Hematopoietic multipotent progenitor cell treated with erythropoietin and hydrocortisone succinate and interleukin-3 and kit ligand, for 6 days (in vitro differentiated cells): ENCODE results near the gene DCTN3.

ENCODE experiments used
- DNase-seq: peaks from one replicate; pipeline ENCODE4 v3.0.0-alpha.2; 2015

The DCTN3 gene

DNA sequence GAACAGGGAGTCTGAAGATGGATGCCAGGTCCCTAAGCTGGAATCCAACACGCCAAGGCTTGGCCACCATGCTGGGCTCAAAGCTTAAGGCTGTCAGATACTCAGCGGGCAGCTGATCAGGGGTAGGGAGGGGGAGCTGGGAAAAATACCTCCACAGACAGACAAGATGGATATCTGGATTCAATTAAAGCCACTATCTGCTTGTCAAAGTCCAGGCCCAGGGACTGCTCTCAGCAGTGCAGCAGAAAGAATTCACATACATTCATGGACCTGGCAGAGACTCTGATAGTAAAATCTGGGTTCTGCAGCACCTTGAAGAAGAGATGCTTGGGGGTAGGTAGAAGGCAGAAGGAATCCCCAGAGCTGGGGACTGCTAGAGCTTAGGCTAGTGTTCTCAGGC is 5.2 kb downstream of the DCTN3 start:
- no peak for DNase-seq

DNA sequence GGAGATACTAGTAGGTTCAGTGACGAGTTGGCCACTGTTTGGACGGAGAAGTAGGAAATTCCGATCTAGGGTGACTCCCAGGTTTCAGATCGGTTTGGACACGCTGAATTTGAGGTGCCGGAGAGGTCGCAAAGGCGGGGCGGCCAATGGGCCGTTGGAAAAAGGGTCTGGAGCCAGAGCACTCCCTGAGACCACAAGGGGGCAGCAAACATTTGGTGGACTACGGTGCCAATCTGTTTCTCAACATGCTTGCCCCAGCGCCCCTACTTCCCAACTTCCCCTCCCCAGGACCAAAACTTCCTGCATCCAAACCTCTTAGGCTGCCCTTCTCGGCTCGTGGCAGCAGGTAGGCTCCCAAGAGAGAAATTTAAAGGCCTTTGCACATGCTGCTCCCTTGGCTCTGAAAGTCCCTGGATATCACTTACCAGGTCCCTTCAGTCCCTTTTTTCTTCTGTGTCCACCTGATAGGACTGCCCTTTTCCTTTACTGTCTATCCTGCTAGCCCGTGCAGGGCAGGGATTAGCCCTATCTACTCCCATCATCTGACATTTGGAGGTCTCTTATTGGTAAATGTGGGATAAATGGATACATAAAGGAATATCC is 7.4 kb downstream of the DCTN3 start:
- peak; percentile 96 for DNase-seq

DNA sequence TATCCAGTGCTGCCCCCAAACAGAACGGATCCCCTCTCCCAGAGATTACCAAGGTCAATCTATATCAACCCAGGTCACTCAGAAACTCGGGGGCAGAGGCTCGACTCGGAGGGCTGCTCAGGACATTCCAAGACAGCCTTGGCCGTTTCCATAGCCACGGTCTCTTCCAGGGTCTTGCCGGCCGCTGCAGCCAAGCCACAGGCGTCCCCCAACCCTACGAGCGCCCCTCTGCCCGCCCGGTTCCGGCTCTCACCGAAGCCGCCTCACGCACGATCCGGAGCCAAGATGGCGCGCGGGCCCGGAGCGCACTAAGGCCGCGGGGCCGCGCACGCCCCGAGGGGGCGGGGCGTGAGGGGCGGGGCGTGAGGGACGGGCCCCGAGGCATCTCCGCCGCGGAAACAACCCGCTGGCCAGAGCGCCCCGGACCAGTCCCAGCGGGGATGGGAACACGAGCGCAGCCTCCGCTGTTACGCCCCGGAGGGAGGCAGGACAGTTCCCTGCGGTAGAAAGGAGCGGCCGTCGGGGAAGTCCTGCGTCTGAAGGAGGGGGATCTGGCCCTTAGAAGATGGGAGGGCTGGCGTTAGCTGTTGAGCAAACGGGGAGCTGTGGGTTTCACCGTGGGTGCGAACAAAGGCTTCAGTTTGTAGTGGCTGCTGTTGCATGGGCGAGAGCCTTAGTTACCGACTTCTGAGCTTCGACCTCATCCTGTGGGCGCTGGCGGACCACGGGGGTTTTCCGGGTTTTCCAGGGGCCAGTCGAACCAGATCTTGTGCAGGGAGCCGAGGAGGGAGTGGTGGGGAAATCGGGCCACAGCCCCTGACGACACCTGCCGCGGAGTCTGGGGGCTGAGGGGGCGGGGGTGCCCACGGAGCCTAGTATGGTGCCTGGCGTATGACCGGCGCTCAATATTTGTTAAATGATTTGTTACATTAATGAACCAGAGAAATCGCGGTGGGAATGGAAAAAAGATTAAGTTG is 8.2 kb downstream of the DCTN3 start, which contains the start of gene RPP25L:
RPP25L (minus strand) TSS at position 287 of the 977 bp plus-strand sequence. CDS start 801 bp downstream, outside the sequence.
- DNase-seq = peak; percentile 90

DNA sequence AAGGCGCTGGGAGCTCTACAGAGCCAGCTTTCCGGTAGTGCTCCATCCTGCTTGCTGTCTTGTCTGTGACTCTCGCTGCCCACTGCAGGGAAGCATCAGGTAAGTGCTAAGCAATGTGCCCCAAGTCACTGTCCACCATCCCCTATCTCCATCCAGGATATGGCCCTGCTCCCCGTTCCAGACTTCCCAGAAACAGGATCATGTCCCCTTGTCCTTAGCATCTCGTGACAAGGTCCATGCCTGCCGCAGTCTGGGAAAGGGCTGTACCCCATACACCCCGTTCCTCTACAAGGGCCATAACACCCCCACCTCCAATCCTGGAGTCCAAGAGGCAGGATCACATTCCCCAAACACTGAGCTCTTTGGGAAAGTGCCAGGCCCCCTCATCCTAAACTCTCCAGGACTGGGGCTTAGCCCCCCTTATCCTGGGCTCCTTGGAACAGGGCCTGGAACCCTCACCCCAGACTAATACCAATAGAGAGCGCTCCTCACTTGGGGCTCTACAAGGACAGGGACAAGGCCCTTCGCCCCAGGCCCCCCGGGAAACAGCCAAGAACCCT is 9.0 kb downstream of the DCTN3 start:
- no peak for DNase-seq

DNA sequence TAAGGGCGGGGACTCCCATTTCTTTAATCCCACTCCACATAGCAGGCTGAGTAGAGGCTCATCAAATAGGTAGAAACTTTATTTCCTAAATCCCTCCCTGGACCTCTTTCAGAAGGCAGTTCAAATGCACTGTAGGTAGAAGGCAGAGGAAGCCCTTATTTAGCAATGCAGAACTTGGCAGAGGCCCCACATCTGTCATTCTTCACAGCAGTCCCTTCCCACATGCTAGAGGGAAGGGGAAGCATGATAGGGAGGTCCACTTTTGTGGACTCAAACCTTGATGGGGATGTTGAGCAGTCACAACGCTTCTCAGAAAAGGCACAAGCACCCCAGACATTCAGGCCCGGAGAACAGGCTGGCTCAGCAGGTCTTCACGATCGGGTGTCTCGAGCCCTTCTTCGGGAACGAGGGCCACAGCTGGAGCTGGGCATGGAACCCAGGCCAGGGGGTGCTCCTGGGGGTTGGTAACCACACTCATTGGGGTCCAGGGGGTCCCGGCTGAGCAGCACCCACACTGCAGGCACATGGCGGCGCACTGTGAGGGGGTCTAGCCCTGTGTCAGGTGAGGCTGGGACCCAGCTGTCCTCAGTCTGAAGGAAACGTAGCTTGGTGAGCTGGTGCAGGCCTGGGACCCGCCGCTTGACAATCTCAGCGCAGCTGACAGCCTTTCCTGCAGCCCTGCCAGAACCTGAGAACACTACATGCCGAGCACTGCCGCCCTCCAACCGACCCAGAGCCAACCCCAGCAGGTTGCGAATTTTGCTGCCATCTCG is 9.7 kb downstream of the DCTN3 start:
- no peak for DNase-seq

DNA sequence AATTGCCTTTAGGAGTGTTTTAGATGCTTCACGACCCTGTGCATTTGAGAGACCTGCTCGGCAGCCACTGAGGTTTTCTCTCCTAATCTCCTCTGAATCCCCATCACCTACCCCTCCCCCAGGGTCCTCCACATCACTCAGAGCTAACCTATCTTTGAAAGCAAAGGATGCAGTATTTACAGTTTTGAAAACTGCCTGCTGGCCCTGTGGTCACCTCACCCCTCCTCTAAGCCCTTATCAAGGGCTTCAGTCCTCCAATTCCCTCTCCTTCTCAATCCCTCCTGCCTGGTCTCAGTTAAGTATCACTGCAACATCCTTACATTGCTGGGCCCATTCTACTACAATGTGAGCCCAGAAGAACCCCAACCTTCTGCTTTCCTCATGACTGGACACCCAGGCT is 13.0 kb downstream of the DCTN3 start:
- DNase-seq = no peak

DNA sequence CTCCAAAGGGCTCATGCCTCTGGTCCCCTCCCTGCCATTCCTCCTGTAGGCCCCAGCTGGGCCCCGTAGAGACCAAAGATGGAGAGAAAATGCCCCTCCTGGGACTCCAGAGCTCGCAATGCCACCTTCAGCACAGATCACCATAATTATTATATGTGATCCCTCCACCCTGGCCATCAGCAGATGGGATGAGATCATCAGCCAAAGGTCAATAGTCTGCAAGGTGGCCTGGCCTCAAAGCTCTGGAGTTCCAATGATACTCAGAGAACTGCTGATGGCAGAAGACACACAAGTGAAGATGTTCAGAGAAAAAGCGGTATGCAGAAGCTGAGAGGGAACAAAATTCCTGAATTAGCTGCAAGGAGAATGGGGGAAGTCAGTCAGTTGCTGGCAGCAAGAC is 13.4 kb downstream of the DCTN3 start:
- DNase-seq = no peak

DNA sequence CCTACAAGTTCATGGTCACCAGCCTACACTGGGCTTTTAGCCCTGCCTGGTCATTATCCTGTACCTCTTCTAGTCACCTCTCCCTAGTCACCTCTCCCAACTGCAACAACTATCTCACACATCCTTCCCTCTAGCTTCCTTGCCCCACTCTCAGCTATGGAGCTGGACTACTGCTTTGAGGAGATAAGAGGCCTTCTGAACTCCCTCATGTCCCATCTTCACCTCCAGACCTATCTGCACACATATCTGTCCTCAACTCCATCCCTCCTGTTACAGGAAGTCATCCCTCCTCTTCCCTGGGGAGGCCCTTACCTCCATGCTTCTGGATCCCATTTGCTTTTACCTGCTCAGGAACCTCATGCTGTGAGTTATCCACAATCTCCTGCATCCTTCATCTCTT is 14.1 kb downstream of the DCTN3 start:
- DNase-seq = no peak

DNA sequence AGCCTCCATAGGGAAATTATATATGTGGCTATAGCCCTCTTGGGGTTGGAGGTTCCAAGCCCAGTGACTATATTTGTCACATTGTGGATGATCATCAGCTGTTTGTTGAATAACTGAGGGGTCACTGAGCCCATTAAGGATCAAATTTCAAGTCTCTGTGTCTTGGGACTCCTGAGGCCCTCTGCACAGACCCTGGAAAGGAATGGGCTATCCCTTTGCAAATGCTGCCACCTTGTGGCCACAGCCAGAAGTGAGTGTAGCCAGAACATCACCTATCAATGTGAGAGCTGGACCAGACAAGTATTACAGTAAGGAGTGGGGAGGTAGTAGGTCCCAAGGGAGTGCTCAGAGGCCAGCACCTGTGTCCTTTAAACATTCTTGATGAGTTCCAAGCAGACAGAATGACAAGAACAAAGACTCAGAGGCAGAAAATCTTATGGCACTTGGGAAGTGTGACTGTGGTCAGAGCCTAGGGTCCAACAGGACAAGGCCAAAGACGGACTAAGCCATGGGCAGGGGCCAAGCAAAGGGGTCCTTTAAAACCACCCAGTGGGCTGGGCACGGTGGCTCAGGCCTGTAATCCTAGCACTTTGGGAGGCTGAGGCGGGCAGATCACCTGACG is 16.6 kb downstream of the DCTN3 start:
- peak; percentile 88 for DNase-seq

DNA sequence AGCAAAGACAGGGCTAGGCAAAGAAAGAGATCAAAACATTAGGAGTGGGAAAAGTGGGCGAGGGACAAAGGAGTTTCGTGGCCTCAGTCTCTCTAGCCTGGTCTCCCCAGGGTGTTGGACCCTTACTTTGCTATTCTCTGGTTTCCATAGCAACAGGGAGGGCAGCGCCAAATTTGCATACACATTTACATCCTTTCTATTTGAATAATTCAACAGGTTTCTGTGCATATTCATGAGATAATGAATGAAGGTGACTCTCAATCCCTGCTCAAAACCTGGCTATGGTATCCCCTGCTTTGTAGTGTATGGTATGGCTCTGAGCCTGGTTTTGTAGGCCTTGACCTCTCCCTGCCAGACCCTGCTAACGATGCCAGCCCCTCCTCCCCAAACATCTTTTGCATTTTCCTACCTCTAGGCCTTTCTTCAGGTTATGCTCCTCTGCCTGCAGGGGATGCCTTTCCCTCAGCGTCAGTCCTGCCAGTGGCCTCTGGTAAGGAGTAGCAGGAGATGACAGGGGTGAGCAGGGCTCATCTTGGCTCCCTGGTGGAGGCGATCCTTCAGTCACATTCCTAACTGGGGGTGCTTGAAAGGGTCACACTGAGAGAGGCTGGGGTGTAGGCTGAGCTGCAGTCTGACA is 18.2 kb downstream of the DCTN3 start:
- no peak for DNase-seq

DNA sequence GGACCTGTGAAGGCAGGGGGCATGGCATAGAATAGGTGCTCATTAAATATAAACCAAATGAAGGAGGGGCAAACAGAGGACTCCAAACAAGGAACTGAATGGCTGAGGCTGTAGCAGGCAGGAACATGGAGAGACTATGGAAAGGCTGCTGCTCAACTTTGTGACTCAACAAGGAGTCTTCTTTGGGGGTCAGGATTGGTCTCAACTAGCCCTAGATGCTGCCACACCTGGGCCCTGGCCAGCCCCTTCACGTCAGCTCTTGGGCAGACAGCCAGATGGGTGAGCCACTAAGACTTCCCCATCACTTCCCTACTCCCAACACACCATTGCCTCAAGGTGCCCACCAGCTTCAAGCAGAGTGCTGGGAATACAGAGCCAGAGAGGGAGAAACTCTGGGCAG is 19.4 kb downstream of the DCTN3 start:
- no peak for DNase-seq

DNA sequence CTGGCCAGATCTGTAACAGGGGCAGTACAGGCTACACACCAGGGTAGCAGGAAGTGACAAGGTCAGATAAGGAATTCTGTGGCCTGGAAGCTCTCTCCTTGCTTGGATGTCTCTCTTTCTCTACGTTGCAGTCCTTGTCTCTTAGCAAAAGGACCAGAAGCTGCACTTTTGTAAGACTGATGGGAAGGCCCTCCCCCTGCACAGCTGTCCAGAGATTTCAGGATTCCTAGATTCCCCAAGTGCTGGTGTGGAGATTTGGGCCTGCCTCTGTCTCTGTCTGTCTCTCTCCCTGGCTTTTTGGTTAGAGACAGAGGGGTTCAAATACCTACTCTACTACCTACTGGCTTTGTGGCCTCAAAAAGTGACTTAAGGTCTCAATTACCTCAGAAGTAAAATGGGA is 20.7 kb downstream of the DCTN3 start:
- DNase-seq = no peak

DNA sequence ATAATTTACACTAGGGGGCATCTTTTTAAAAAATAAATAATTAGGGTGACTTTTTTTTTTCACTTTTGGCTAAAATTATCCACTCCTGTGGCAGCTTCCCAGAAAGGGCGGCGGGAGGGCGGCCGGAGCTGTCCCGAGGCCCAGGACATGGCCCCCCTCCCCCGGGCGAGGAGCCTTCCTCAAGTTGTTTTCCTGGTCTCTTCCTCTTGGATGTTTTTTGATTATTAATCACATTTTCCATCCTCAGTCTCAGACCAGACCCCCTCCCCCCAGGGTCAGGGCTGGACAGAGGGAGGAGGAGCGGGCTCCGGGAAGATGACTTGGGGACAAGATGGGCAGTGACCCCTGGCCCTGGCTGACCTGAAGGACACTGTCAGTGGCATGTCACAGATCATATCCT is 26.1 kb downstream of the DCTN3 start:
- DNase-seq = no peak

DNA sequence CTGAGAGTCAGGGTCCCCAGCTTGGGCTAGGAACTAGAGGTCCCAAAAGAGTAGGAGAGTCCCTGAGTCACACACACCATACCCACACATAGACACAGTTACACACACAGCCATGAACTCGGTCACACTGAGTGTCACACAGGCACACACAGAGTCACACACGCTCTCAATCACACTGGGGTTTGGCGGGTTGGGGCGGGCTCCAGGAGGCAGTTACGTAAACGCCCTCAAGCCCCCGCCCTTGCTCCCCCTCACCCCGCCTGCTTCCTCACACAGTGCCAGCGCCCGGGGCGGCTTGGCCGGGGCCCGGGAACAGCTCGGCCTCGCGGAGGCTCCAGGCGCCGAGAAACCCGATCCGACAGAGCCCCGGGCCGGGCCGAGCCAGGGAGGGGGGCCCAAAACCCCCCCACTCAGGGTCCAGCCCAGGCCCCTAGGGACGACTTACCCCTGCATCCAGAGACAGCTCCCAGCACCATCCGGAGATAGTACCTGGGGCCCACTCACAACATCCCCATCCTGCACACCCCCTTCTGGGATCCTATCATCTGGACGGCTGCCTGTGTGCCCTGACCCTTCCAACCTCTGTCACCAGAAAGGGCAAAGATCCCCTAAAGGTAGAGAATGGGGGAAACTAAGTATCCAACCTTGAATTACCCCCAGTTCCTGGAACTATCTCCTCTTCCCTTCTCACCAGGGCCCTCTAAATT is 27.2 kb downstream of the DCTN3 start:
- peak; percentile 43 for DNase-seq

DNA sequence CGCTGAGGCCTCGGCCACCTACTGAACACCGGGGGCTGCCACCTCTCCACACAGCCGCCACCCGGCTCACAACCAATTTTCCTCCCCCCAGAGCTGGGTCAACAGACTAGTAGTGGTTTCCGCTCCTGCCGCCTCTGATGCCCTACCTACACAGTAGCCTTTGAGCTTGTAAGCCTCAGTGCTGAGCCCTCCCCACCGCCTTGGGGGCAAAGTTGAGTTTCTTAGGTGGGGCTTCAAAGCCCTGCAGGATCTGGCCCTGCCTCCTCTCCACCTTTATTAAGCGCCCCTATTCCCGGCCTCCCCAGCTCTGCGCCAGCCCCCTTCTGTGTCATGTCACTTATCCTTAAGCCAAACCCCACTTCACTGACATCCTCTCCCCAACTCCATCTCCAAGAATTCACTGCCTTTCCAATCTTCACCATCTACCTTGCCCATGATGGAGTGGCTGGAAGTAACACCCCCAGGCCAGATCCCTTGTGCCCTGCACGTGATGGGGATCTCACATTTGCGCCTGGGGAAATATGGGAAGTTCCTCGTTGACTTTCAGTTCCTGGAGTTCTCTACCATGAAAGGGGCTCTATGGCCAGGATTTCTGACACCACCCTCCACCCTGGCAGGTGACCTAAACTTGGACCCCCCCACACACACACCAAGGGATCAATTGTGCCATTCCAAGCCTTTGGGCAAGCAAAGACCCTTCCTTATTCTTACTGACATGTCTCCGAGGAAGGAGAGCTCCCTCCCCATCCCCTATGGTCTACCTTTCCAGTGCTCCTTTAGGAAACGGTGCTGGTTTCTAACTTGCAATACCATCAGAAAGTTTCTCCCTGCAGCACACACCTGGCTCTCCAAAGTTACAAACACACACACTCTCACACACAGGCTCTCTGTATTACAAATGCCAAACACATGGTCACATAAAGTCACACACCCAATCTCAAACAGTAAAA is 28.1 kb downstream of the DCTN3 start:
- DNase-seq = no peak

DNA sequence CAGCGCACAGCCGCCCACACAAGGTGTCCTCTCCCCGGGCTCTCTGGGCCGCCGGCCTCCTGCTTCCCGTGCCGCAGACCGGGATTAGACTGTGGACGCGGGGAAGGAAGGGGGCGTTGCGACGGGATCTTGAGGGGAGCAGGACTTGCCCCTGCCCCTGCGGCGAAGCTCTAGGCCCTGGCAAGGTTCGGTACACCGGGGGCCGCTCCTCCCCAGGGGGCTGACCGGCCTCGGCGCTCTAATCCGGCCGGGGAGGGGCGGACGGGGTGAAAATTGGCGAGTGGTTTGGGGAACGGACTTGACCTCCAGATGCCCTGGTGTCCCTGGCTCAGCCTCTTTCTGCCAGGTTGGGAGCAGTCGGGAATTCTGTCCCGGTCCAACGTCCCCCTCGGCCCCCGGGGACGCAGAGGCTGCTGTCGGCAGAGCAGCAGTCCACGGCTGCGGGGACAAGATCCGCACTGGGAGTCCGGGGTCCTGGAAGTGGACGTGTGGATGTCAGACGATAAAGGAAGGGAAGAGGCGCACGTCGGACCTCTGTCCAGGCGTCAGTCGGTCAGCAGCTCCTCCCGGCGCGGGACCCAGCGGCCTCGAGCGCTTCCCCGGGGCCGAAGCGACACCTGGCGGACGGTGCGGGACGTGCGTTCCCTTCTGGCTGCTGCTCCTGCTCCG is 28.9 kb downstream of the DCTN3 start:
- DNase-seq = peak; percentile 82

DNA sequence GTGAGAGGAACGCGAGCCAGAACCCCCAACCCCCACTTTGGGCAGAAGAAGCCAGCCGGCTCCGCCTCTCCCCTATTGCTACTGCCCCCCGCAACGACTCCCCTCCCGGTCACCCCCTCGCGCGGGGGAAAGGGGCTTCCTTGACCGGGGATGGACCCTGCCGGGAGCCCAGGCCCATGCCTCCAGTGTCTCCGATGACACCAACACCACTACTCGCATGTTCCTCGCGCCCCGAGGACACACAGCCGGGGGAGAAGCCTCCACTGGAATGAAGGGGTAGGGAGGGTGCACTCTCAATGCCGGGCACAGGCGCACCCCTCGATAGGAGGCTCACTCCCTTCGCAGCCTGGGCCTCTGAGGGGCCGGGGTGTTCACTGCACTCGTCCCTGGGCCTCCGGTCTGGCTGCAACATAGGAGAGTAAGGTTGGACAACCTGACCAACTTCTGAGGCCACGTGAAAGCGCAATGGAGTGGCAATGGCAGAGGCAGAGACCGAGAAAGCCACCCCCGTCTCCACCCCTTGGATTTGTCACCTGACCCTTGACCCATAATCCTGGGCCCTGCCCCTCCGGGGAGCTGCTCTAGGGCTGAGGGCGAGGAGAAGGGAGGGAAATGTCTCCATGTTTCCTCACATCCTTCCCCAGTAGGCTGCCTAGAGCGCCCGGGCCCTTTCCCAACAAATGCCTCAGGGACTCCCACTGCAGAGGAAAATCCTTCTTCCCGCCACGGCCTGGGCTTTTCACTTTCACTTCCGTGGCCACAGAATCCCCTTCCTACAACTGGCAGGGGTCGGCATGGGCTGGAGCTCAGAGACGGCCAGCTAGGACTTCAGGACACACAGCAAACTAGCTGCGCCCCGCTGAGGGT is 29.7 kb downstream of the DCTN3 start:
- peak; percentile 29 for DNase-seq

DNA sequence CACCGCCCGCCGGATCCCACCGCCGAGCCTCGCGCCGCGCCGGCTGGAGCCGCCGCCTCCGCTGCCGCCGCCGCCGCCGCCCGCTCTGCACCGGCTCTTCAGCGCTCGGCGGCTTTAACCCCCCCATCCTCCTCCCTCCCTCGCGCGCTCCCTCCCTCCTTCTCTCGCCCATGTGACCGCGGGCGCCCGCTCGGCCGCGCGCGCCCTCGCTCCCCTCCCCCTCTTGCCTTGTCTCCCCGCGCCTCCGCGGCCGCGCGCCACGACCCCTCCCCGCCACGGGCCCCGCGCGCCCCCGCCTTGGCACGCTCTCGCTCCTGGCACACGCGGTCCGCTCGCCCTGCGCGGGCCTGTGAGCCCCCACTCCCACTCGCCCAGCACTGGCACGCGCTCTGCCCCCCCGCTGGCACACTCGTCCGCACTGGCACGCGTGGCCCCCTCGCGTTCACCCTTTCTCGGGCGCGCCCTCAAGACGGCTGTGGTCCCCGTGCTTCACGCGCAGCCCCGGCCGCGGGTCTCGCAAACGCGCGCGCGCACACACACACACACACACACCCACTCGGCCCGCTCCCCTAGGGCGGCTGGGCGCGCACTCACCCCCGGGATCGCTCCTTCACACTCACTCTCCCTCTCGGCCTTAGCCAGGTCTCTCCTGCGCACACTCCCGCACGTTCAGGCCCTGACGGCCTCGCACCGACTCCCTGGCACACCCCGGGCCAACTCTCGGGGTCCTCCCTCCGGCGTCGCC is 30.5 kb downstream of the DCTN3 start, which contains the start of gene CNTFR:
CNTFR (minus strand) TSS at position 89 of the 745 bp plus-strand sequence. CDS start 20,743 bp downstream, outside the sequence.
- peak; percentile 34 for DNase-seq
